ENCODE results near the gene ATRNL1. TPM values are rescaled to one million over a fixed set of nuclear protein-coding genes. Genes with fewer than 3 reads are reported as not detected.
A peak's percentile ranks its signal among the peaks of the same experiment; 100 is the strongest.

ATRNL1 gene
- total RNA-seq, 1 donor from 2014 or later: 0.93 TPM

DNA sequence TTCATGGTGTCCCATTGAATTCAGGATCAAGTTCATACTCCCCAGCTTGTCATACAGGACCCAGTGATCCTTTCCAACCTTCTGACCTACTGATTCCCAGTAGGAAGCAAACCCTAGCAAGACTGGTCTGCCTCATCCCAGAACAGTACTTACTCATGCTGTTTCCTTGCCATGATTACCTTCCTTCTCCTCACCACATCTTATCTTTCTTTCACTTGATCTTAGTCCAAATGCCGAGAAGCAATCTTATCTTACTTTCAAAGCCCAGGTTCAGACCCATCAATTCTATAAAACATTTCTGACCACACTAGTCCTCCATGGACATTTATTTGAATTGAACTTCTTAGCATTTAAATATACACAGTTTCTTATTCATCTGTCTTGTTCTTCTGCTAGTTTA lies 26.6 kb upstream of the ATRNL1 start:
- no peaks in the 10 kb centered on the region for H3K9me3 ChIP-seq
- TF ChIP-seq, protein P1, sequence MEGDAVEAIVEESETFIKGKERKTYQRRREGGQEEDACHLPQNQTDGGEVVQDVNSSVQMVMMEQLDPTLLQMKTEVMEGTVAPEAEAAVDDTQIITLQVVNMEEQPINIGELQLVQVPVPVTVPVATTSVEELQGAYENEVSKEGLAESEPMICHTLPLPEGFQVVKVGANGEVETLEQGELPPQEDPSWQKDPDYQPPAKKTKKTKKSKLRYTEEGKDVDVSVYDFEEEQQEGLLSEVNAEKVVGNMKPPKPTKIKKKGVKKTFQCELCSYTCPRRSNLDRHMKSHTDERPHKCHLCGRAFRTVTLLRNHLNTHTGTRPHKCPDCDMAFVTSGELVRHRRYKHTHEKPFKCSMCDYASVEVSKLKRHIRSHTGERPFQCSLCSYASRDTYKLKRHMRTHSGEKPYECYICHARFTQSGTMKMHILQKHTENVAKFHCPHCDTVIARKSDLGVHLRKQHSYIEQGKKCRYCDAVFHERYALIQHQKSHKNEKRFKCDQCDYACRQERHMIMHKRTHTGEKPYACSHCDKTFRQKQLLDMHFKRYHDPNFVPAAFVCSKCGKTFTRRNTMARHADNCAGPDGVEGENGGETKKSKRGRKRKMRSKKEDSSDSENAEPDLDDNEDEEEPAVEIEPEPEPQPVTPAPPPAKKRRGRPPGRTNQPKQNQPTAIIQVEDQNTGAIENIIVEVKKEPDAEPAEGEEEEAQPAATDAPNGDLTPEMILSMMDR (IDR thresholded peaks at IDR 0.05): no peak
- intact Hi-C loops (cut with DNase I): no loop called here
- H3K36me3 ChIP-seq: no peaks in the 10 kb centered on the region
- ATAC-seq: no peak
- no peaks in the 10 kb centered on the region for H3K4me1 ChIP-seq
- no peak overlapping the region for H3K4me3 ChIP-seq
- H3K27ac ChIP-seq: no peak overlapping the region
- no peak for DNase-seq
- H3K27me3 ChIP-seq: no peaks in the 10 kb centered on the region

DNA sequence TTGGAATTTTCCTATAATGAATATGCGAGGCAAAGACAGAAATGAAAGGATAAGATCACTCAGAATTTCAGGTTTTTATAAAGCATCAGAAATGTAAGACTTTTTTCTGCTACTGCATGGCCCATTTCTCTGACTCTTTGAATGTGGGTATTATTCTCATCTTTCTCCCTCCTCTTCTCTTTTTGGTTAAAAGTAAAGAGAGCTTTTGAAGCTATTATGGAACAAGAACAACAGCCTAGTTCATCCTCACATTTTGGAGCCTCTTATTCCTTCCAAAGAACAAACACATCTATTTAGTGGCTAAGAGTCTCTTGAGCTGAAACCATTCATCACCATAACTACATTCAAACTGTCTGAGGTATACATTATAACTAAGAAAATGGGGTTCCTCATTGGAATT lies 19.4 kb upstream of the ATRNL1 start:
- no peaks in the 10 kb centered on the region for H3K27me3 ChIP-seq
- TF ChIP-seq, protein P1 (IDR thresholded peaks at IDR 0.05): no peak
- H3K27ac ChIP-seq: no peak overlapping the region
- no peaks in the 10 kb centered on the region for H3K9me3 ChIP-seq
- no peaks in the 10 kb centered on the region for H3K36me3 ChIP-seq
- ATAC-seq (no peak), DNase-seq (no peak)
- intact Hi-C loops (cut with DNase I): no loop called here
- H3K4me1 ChIP-seq: no peaks in the 10 kb centered on the region
- H3K4me3 ChIP-seq: no peak overlapping the region

DNA sequence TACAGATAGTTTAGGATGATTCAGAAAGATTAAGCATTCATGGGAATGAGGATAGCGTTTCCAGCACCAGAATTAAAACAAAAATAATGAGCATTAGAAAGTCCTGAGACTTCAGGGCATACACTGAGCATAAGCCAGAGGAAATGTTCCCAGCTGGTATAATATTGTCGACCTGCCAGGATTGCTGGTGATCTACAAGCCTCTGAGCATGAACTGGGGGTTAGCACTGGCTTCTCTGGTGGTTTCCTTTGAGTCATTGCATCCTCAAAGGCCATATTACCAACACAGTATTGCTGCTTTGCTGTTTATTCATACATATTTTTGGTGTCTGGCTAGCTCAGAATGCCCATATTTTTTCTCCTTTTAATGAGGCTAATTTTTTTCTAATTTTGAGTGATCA lies 10.7 kb upstream of the ATRNL1 start:
- Histone ChIP-seq H3K36me3 (no peaks in the 10 kb centered on the region), H3K27ac (no peak overlapping the region), H3K27me3 (no peaks in the 10 kb centered on the region), H3K4me1 (no peaks in the 10 kb centered on the region), H3K4me3 (no peak overlapping the region), H3K9me3 (no peaks in the 10 kb centered on the region)
- intact Hi-C loops (cut with DNase I): no loop called here
- TF ChIP-seq, protein P1 (IDR thresholded peaks at IDR 0.05): no peak
- DNase-seq (no peak), ATAC-seq (no peak)

DNA sequence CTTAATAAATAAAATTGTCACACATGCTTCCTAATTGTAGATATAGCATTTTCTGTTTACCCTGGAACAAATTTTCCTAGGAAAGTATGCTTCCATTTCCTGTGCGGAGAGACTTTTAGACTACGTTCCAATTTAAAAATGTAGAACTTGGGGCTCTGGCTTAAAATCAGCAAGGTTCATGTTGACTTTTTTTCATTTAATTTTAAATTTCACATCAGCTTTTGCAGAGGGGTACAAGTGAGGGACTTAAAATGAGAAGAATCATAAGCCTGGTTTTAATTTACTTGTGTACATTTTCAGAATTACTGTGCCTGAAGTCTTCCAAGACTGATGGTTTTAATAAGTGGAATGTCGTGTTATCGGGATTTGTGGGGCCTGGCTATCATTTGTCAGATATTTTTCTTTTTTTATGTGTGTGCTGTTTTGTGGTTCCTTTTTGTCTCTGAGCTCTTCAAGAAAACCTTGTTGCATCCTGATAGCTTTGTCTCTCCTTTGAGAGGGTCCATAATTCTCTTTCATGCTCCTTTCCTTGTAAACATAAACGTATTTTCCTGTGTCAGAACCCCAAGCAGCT lies 8.8 kb upstream of the ATRNL1 start:
- no peak for DNase-seq
- TF ChIP-seq, protein P1 (IDR thresholded peaks at IDR 0.05): no peak
- intact Hi-C loops (cut with DNase I): no loop called here

DNA sequence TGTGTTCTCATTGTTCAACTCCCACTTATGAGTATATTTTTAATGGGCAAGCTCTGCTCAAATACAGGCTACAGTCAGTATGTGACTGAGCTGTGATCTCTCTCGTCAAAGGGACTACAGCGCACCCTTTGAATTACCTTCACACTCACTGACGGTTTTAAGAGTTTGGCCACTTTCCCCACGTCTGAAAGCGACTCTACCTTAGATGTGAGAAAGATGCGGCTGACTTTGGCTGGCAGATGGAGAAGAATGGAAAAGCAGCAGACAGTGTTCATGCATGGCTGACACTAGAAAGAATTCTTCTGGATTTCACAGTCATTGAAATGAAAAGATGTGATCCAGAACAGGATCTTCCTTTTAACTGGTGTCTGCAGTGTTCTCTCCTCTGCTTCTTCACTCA lies 2.0 kb upstream of the ATRNL1 start:
- Histone ChIP-seq H3K9me3 (no peaks in the 10 kb centered on the region), H3K4me1 (peaks cover 6% of the 10 kb centered on the region), H3K27me3 (peaks cover 47% of the 10 kb centered on the region), H3K27ac (no peak overlapping the region), H3K36me3 (no peaks in the 10 kb centered on the region), H3K4me3 (no peak overlapping the region)
- TF ChIP-seq, protein P1 (IDR thresholded peaks at IDR 0.05): no peak
- DNase-seq (no peak), ATAC-seq (no peak)
- intact Hi-C loops (cut with DNase I): no loop called here

More for the DNA sequence above, 8.8 kb upstream of the ATRNL1 start:
- no peak overlapping the region for H3K4me3 ChIP-seq
- no peaks in the 10 kb centered on the region for H3K27me3 ChIP-seq
- no peaks in the 10 kb centered on the region for H3K9me3 ChIP-seq
- H3K4me1 ChIP-seq: no peaks in the 10 kb centered on the region
- H3K36me3 ChIP-seq: no peaks in the 10 kb centered on the region
- no peak overlapping the region for H3K27ac ChIP-seq
- no peak for ATAC-seq

DNA sequence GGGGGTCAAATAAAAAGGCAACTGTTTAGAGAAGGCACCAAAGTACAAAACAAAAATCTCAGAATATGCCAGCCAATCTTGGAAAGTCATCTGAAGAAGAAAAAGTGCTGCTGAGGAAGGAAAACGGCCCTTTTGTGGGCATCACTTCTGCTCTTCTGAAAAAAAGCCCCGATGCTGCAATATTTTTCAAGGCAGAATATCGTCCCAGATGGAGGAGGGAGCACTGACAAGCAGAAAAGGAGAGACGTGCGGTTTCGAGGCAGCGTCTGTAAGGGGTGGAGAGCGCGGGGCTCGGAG lies 959 bp upstream of the ATRNL1 start:
- Histone ChIP-seq H3K27me3 (peaks cover 49% of the 10 kb centered on the region), H3K27ac (no peak overlapping the region), H3K36me3 (no peaks in the 10 kb centered on the region), H3K9me3 (no peaks in the 10 kb centered on the region), H3K4me3 (peak overlapping the region; percentile 51), H3K4me1 (peaks cover 6% of the 10 kb centered on the region)
- ATAC-seq (no peak), DNase-seq (no peak)
- TF ChIP-seq, protein P1 (IDR thresholded peaks at IDR 0.05): no peak
- intact Hi-C loops (cut with DNase I): no loop called here
